Endothelial cell of umbilical vein (primary cell): ENCODE results near the gene GAS2L2. TPM values are rescaled to one million over a fixed set of nuclear protein-coding genes. Genes with fewer than 3 reads are reported as not detected.

Experiments used
- BruUV-seq: library from RNA; stranded (reverse); fragments of 400-500 nt; replicated peaks from 2 replicates; lab custom pipeline; 2021; lab: Mats Ljungman, UMichigan
- CTCF ChIA-PET: fragments of 300-600, 350-600 bp; sonication (Branson Sonifier 250); formaldehyde crosslinking; loops from one replicate; lab custom pipeline; 2021; ENCODE audit warnings: antibody characterized with exemption, inconsistent platforms; lab: Charles Lee
- POLR2A ChIA-PET: fragments of 300-600, 350-600 bp; sonication (Branson Sonifier 250); formaldehyde crosslinking; loops from one replicate; lab custom pipeline; 2021; ENCODE audit warnings: antibody characterized with exemption, inconsistent platforms; lab: Charles Lee
- DNase-seq: peaks from one replicate; pipeline ENCODE4 v3.0.0-alpha.2; 2011; ENCODE audit warnings: low read depth, low spot score
- FAIRE-seq: peaks from 2 replicates; lab custom pipeline; 2011; peaks lifted over from hg19 to GRCh38; lab: Jason Lieb, UNC
- H2AFZ ChIP-seq: 2 replicates; pipeline ENCODE4 v1.6.0; 2012; ENCODE audit warnings: low read depth, low read length, control low read depth, inconsistent platforms
- H3K27ac ChIP-seq: 2 replicates; pipeline ENCODE4 v1.5.1; 2011; ENCODE audit warnings: low read depth, mild to moderate bottlenecking, control low read depth, low read length, moderate library complexity; ENCODE audit not compliant: insufficient read depth
- H3K27me3 ChIP-seq, 2 experiments: 2 replicates each; pipeline versions ENCODE4 v1.6.0 to v1.6.1; 2011; ENCODE audit warnings: low read length in 2 of 2, mixed read lengths in 1 of 2; ENCODE audit not compliant: control insufficient read depth in 2 of 2, insufficient read depth in 2 of 2
- H3K36me3 ChIP-seq, 2 experiments: 2 replicates in 1 of 2; 3 replicates in 1 of 2; pipeline ENCODE4 v1.5.1; 2011; ENCODE audit warnings: low read length in 2 of 2, mild to moderate bottlenecking in 1 of 2, moderate library complexity in 1 of 2; ENCODE audit not compliant: control insufficient read depth in 2 of 2, insufficient read depth in 2 of 2; ENCODE audit errors: extremely low read depth in 1 of 2
- H3K4me1 ChIP-seq: 3 replicates; pipeline ENCODE4 v1.5.1; 2011; ENCODE audit warnings: mild to moderate bottlenecking, low read length; ENCODE audit not compliant: control insufficient read depth, insufficient read depth; ENCODE audit errors: extremely low read depth
- H3K4me2 ChIP-seq: 2 replicates; pipeline ENCODE4 v1.6.1; 2011; ENCODE audit warnings: low read length, control low read depth, mixed read lengths; ENCODE audit not compliant: insufficient read depth
- H3K4me3 ChIP-seq, 3 experiments: fragments of 200-600 bp in 1 of 3; sonication (generic), shearing (Covaris generic) in 1 of 3; replicated peaks in 1 of 3; 2 replicates each; pipeline ENCODE4 v1.5.1; 2011 to 2016; ENCODE audit warnings: control low read depth in 3 of 3, low read length in 3 of 3, mild to moderate bottlenecking in 2 of 3, inconsistent platforms in 1 of 3, low read depth in 1 of 3, moderate library complexity in 1 of 3; ENCODE audit not compliant: insufficient read depth in 1 of 3
- H3K79me2 ChIP-seq: 2 replicates; pipeline ENCODE4 v1.6.0; 2012; ENCODE audit warnings: low read length, inconsistent platforms; ENCODE audit not compliant: control insufficient read depth, insufficient read depth
- H3K9ac ChIP-seq: replicated peaks from 2 replicates; pipeline ENCODE3; 2011; ENCODE audit warnings: low read length, control low read depth; ENCODE audit not compliant: insufficient read depth; ENCODE audit errors: extremely low read depth
- H3K9me1 ChIP-seq: replicated peaks from 3 replicates; pipeline ENCODE4 v1.6.0; 2011; ENCODE audit warnings: mild to moderate bottlenecking, low read length; ENCODE audit not compliant: control insufficient read depth, insufficient read depth; ENCODE audit errors: extremely low read depth
- H3K9me3 ChIP-seq: replicated peaks from 2 replicates; pipeline ENCODE4 v1.5.1; 2012; ENCODE audit warnings: low read length, inconsistent platforms; ENCODE audit not compliant: control insufficient read depth, insufficient read depth
- H4K20me1 ChIP-seq: replicated peaks from 2 replicates; pipeline ENCODE3; 2011; ENCODE audit warnings: mild to moderate bottlenecking, low read length; ENCODE audit not compliant: control insufficient read depth, insufficient read depth; ENCODE audit errors: extremely low read depth
- CTCF ChIP-seq, 2 donors: IDR thresholded peaks; 1 replicate in 1 of 2; 2 replicates in 1 of 2; pipeline ENCODE4 v1.5.1; 2011; ENCODE audit warnings: low read length in 2 of 2, mild to moderate bottlenecking in 2 of 2, moderate library complexity in 2 of 2, control low read depth in 1 of 2, inconsistent platforms in 1 of 2, low read depth in 1 of 2; ENCODE audit not compliant: insufficient read depth in 1 of 2; ENCODE audit errors: extremely low read depth in 1 of 2
- EZH2 ChIP-seq: IDR thresholded peaks from 2 replicates; pipeline ENCODE4 v1.6.1; 2012; ENCODE audit warnings: borderline replicate concordance, low read depth, mild to moderate bottlenecking, moderate library complexity, low read length, inconsistent platforms; ENCODE audit not compliant: severe bottlenecking
- FOS ChIP-seq: IDR thresholded peaks from 2 replicates; pipeline ENCODE4 v1.6.1; 2011; ENCODE audit warnings: mild to moderate bottlenecking, low read length, moderate library complexity, borderline replicate concordance; ENCODE audit not compliant: insufficient read depth
- GATA2 ChIP-seq: IDR thresholded peaks from 2 replicates; pipeline ENCODE4 v1.7.0; 2011; ENCODE audit warnings: low read depth, mild to moderate bottlenecking, moderate library complexity, mixed read lengths, low read length; ENCODE audit not compliant: insufficient read length, insufficient read depth
- JUN ChIP-seq: IDR thresholded peaks from 2 replicates; pipeline ENCODE4 v1.6.1; 2011; ENCODE audit warnings: borderline replicate concordance, low read depth; ENCODE audit not compliant: insufficient read length, insufficient read depth
- MAX ChIP-seq: IDR thresholded peaks from 2 replicates; pipeline ENCODE4 v1.6.1; 2011; ENCODE audit not compliant: insufficient read depth, insufficient read length
- MYC ChIP-seq: IDR thresholded peaks from one replicate; pipeline ENCODE4 v1.6.1; 2011; ENCODE audit warnings: mild to moderate bottlenecking, low read depth, low read length
- POLR2A ChIP-seq: IDR thresholded peaks from 2 replicates; pipeline ENCODE4 v1.6.1; 2012; ENCODE audit warnings: low read depth, mild to moderate bottlenecking, control low read depth, low read length
- POLR2AphosphoS5 ChIP-seq: IDR thresholded peaks from 2 replicates; pipeline ENCODE4 v1.6.1; 2012; ENCODE audit warnings: low read depth, mild to moderate bottlenecking, control low read depth, low read length, moderate library complexity; ENCODE audit not compliant: insufficient read depth
- dilution Hi-C: fragments of 300-500 bp; cut with MboI; formaldehyde crosslinking; loops from one replicate; pipeline ENCODE4 v1.15.0; 2019; ENCODE audit warnings: low sequenced_read_pairs; ENCODE audit not compliant: extremely low pct_ligation_motif_present
- intact Hi-C: fragments of 100-400 bp; cut with micrococcal nuclease; formaldehyde crosslinking; loops from one replicate; pipeline ENCODE4 v1.10.0; 2022
- polyA plus RNA-seq, 4 experiments: library from polyadenylated mRNA; depleted of rRNA in 3 of 4; stranded (reverse) in 3 of 4; unstranded in 1 of 4; fragments of >200 nt; gene quantifications; 2 replicates each; pipeline versions ENCODE4 v1.2.1 to v1.2.3, GENCODE V29; 2011 to 2012; ENCODE audit warnings: missing spikeins in 1 of 4
- total RNA-seq: library from RNA; stranded (reverse); gene quantifications from 2 replicates; pipeline ENCODE4 v1.2.3, GENCODE V29; 2021

Gene GAS2L2
- total and polyA plus RNA-seq, 2 donors (not counting 3 experiments of a cell fraction or from before 2014, with no cell fraction given) = not detected

- no peak for DNase-seq
- intact Hi-C loops = no loop called here
- dilution Hi-C loops = no loop called here
- Histone ChIP-seq H3K9ac (no peak overlapping the region), H3K4me1 (no peaks in the 10 kb centered on the region), H3K4me2 (no peak overlapping the region), H4K20me1 (no peaks in the 10 kb centered on the region), H3K79me2 (no peaks in the 10 kb centered on the region), H3K27ac (no peak overlapping the region), H3K4me3 (no peak overlapping the region), H3K9me3 (no peaks in the 10 kb centered on the region), H2AFZ (no peak overlapping the region), H3K36me3 (peaks cover 9% of the 10 kb centered on the region in 2 experiments), H3K9me1 (no peaks in the 10 kb centered on the region), H3K27me3 (no peaks in the 10 kb centered on the region)
- ChIA-PET CTCF (interaction anchor here (1.3 kb wide), 1 partner anchor 18 kb away, joined by 4 read pairs; no protein-coding TSS in a partner anchor), POLR2A (no interaction called here)
- TF ChIP-seq POLR2A (no peak), POLR2AphosphoS5 (no peak), FOS (no peak), MYC (no peak), GATA2 (no peak), EZH2 (no peak), MAX (no peak), CTCF (IDR thresholded peaks at IDR 0.05; ENCODE audit: extremely low read depth in 1 of 2, insufficient read depth in 1 of 2, low read depth in 1 of 2, low read length in 2 of 2) (no peak), JUN (no peak)
- no TSS peak for BruUV-seq
- no peak for FAIRE-seq
Observed at GRCh38 chr17:35695613-35696012, 57.4 kb downstream of the GAS2L2 start.
